Naive thymus-derived CD4-positive, alpha-beta T cell (primary cell): ENCODE results near the gene PIEZO2. TPM values are rescaled to one million over a fixed set of nuclear protein-coding genes. Genes with fewer than 3 reads are reported as not detected.

Experiments
- ATAC-seq: fragments of 150-1000 bp; cut with Tn5 transposase; 2 replicates; pipeline ENCODE4 v1.10.0; 2021; ENCODE audit warnings: mild to moderate bottlenecking, moderate library complexity
- CTCF ChIA-PET: fragments of 350-600 bp; sonication (Branson Sonifier 250); formaldehyde crosslinking; loops from one replicate; lab custom pipeline; 2021; ENCODE audit warnings: antibody characterized with exemption; lab: Charles Lee
- POLR2A ChIA-PET: fragments of 350-600 bp; sonication (Branson Sonifier 250); formaldehyde crosslinking; loops from one replicate; lab custom pipeline; 2021; ENCODE audit warnings: antibody characterized with exemption, inconsistent platforms; lab: Charles Lee
- DNase-seq, 9 donors: peaks; one replicate each; pipeline versions ENCODE4 v3.0.0 to v3.0.0-alpha.2; 2020 to 2022; ENCODE audit warnings: mixed read lengths in 1 of 9
- H3K27ac ChIP-seq: one replicate; pipeline ENCODE4 v1.7.0; 2013; ENCODE audit warnings: mild to moderate bottlenecking, low read depth, low read length, moderate library complexity
- H3K27me3 ChIP-seq, 2 donors: one replicate each; pipeline ENCODE4 v1.7.0; 2013; ENCODE audit warnings: low read length in 2 of 2, mild to moderate bottlenecking in 2 of 2, moderate library complexity in 2 of 2; ENCODE audit not compliant: control insufficient read depth in 2 of 2, insufficient read depth in 2 of 2
- H3K36me3 ChIP-seq, 3 experiments: 1 replicate in 2 of 3; 2 replicates in 1 of 3; pipeline ENCODE4 v1.7.0; 2013; ENCODE audit warnings: low read length in 3 of 3, mild to moderate bottlenecking in 3 of 3, moderate library complexity in 1 of 3; ENCODE audit not compliant: insufficient read depth in 3 of 3, control insufficient read depth in 2 of 3
- H3K4me1 ChIP-seq, 2 donors: one replicate each; pipeline ENCODE4 v1.7.0; 2013; ENCODE audit warnings: low read length in 2 of 2, mild to moderate bottlenecking in 2 of 2, moderate library complexity in 1 of 2; ENCODE audit not compliant: control insufficient read depth in 2 of 2, insufficient read depth in 2 of 2
- H3K4me3 ChIP-seq: 2 replicates; pipeline ENCODE4 v1.7.0; 2013; ENCODE audit warnings: mild to moderate bottlenecking, low read length
- H3K9me3 ChIP-seq, 3 experiments: 1 replicate in 2 of 3; 2 replicates in 1 of 3; pipeline ENCODE4 v1.7.0; 2013; ENCODE audit warnings: low read length in 3 of 3; ENCODE audit not compliant: control insufficient read depth in 2 of 3
- H3K27ac Mint-ChIP-seq, 9 donors: one replicate each; pipeline ENCODE4 v1.8.0; 2020 to 2022; ENCODE audit warnings: mixed read lengths in 9 of 9, mild to moderate bottlenecking in 8 of 9, moderate library complexity in 5 of 9, inconsistent platforms in 2 of 9
- H3K27me3 Mint-ChIP-seq, 5 donors: one replicate each; pipeline ENCODE4 v1.8.0; 2021 to 2022; ENCODE audit warnings: mixed read lengths in 5 of 5, mild to moderate bottlenecking in 1 of 5
- H3K36me3 Mint-ChIP-seq, 5 donors: one replicate each; pipeline ENCODE4 v1.8.0; 2020 to 2022; ENCODE audit warnings: mixed read lengths in 5 of 5, mild to moderate bottlenecking in 3 of 5, inconsistent platforms in 1 of 5
- H3K4me1 Mint-ChIP-seq, 7 donors: one replicate each; pipeline ENCODE4 v1.8.0; 2020 to 2022; ENCODE audit warnings: mixed read lengths in 7 of 7, mild to moderate bottlenecking in 3 of 7, inconsistent platforms in 1 of 7
- H3K4me3 Mint-ChIP-seq, 10 donors: one replicate each; pipeline ENCODE4 v1.8.0; 2020 to 2022; ENCODE audit warnings: mild to moderate bottlenecking in 10 of 10, mixed read lengths in 10 of 10, moderate library complexity in 6 of 10, inconsistent platforms in 2 of 10
- H3K9me3 Mint-ChIP-seq, 11 donors: one replicate each; pipeline ENCODE4 v1.8.0; 2020 to 2022; ENCODE audit warnings: mixed read lengths in 11 of 11, mild to moderate bottlenecking in 4 of 11, inconsistent platforms in 1 of 11, moderate library complexity in 1 of 11
- intact Hi-C, 2 donors: fragments of 100-400 bp; cut with micrococcal nuclease; formaldehyde crosslinking; loops; one replicate each; pipeline ENCODE4 v1.15.1; 2023
- polyA plus RNA-seq, 2 donors: library from polyadenylated mRNA; unstranded; fragments of 300-500 nt; fragmentation: Illumina TruSeq; gene quantifications; one replicate each; pipeline ENCODE4 v1.2.3, GENCODE V29; 2021
- total RNA-seq, 6 experiments: library from RNA in 5 of 6; stranded (reverse) in 5 of 6; gene quantifications; 1 replicate in 5 of 6; 2 replicates in 1 of 6; pipeline ENCODE4 v1.2.3 and lab custom pipeline; 2021 to 2026

PIEZO2 gene
- total and polyA plus RNA-seq, 7 experiments from 2014 or later, result not detected

- Mint-ChIP-seq H3K9me3 (peaks cover 0 to 7% (median 0%) of the 10 kb centered on the region in 11 donors), H3K27ac (no peak overlapping the region), H3K4me1 (no peaks in the 10 kb centered on the region), H3K27me3 (peaks cover 3 to 41% (median 18%) of the 10 kb centered on the region in 5 donors), H3K4me3 (peak overlapping the region in 1 of 10 donors; percentile 30), H3K36me3 (no peaks in the 10 kb centered on the region)
- H3K27me3 ChIP-seq, result no peaks in the 10 kb centered on the region
- POLR2A ChIA-PET, result no interaction called here
- no peak overlapping the region for H3K4me3 ChIP-seq
- intact Hi-C loops, result no loop called here
- CTCF ChIA-PET, result no interaction called here
- peak; percentile 10 for ATAC-seq
- no peaks in the 10 kb centered on the region for H3K36me3 ChIP-seq
- H3K4me1 ChIP-seq, result no peaks in the 10 kb centered on the region
- H3K9me3 ChIP-seq, result no peaks in the 10 kb centered on the region
- H3K27ac ChIP-seq, result no peak overlapping the region
- DNase-seq, result no peak
Measured at GRCh38 chr18:10726198-10727068, 422.9 kb downstream of the PIEZO2 start.

DNA sequence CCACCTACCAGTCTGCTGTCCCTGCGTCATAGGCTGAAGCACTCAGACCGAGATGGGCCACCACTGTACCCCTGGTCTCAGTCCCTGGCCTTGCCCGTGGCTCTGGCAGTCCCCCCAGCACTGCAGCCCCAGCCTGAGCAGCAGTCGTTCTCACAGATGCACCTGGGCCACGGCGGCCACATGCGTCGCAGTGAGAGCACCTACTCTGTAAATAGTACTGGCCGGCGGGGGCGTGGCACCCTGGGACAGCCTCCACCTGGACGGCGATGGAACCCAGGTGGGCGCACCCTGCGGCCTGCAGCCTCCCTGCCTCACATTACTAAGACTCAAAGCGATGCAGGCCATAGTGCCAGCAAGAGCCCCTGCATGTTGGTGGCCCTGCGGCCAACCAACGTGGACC is 424.7 kb downstream of the PIEZO2 start:
- CTCF ChIA-PET, result no interaction called here
- no peak overlapping the region for H3K27ac ChIP-seq
- no peak overlapping the region for H3K27ac Mint-ChIP-seq
- peaks cover 0 to 44% (median 15%) of the 10 kb centered on the region in 5 donors for H3K27me3 Mint-ChIP-seq
- no peaks in the 10 kb centered on the region for H3K27me3 ChIP-seq
- H3K4me1 Mint-ChIP-seq, result no peaks in the 10 kb centered on the region
- no peaks in the 10 kb centered on the region for H3K36me3 Mint-ChIP-seq
- POLR2A ChIA-PET, result no interaction called here
- no peak for ATAC-seq
- no peaks in the 10 kb centered on the region for H3K4me1 ChIP-seq
- intact Hi-C loops, result no loop called here
- no peak for DNase-seq
- H3K4me3 ChIP-seq, result no peak overlapping the region
- H3K9me3 ChIP-seq, result no peaks in the 10 kb centered on the region
- H3K4me3 Mint-ChIP-seq, result no peak overlapping the region
- no peaks in the 10 kb centered on the region for H3K36me3 ChIP-seq
- peaks cover 0 to 7% (median 0%) of the 10 kb centered on the region in 11 donors for H3K9me3 Mint-ChIP-seq

DNA sequence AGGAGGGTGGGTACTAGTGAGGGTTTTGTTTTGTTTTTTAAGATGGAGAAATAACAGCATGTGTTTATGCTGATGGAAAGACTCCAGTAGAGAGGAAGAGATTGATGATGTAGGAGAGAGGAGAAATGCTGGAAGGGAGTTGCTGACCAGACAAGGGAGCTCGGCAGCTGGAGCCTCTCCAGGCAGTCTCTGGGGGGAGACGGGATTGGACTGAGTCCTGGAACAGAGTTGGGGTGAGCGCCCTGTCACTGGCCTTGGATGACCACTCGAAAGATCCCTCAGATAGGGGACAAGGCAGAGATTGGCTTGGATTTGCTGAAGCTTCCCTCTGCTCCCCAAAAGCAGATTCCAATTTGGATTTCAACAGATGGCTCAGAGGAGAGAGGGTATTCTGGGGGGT is 425.9 kb downstream of the PIEZO2 start:
- ATAC-seq (no peak), DNase-seq (no peak)
- Mint-ChIP-seq H3K27ac (no peak overlapping the region), H3K9me3 (peaks cover 0 to 7% (median 0%) of the 10 kb centered on the region in 11 donors), H3K27me3 (peaks cover 0 to 44% (median 15%) of the 10 kb centered on the region in 5 donors), H3K4me3 (no peak overlapping the region), H3K4me1 (no peaks in the 10 kb centered on the region), H3K36me3 (no peaks in the 10 kb centered on the region)
- H3K4me1 ChIP-seq, result no peaks in the 10 kb centered on the region
- H3K27ac ChIP-seq, result no peak overlapping the region
- no peaks in the 10 kb centered on the region for H3K27me3 ChIP-seq
- no peak overlapping the region for H3K4me3 ChIP-seq
- ChIA-PET CTCF (no interaction called here), POLR2A (interaction anchor here (0.7 kb wide), 1 partner anchor 210 kb away, joined by 3 read pairs; no protein-coding TSS in a partner anchor)
- H3K36me3 ChIP-seq, result no peaks in the 10 kb centered on the region
- H3K9me3 ChIP-seq, result no peaks in the 10 kb centered on the region
- intact Hi-C loops, result no loop called here

DNA sequence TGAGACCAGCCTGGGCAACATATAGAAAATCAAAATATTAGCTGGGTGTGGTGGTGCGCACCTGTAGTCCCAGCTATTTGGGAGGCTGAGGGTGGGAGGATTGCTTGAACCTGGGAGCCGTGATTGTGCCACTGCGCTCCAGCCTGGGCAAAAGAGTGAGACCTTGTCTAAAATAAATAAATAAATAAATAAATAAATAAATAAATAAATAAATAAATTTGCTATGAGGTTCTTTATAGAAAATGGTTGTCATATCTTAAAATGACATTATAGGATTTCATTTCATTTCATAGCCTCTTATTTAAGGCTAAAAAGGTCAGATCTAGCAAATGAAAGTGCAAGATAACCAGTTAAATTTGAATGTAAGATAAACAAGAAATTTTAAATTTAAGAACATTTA is 430.6 kb downstream of the PIEZO2 start:
- no peaks in the 10 kb centered on the region for H3K27me3 ChIP-seq
- Mint-ChIP-seq H3K4me3 (no peak overlapping the region), H3K27ac (no peak overlapping the region), H3K36me3 (no peaks in the 10 kb centered on the region), H3K9me3 (peaks cover 0 to 3% (median 0%) of the 10 kb centered on the region in 11 donors), H3K4me1 (no peaks in the 10 kb centered on the region), H3K27me3 (peaks cover 0 to 20% (median 4%) of the 10 kb centered on the region in 5 donors)
- ATAC-seq (no peak), DNase-seq (no peak)
- H3K9me3 ChIP-seq, result no peaks in the 10 kb centered on the region
- no peaks in the 10 kb centered on the region for H3K4me1 ChIP-seq
- intact Hi-C loops, result no loop called here
- H3K36me3 ChIP-seq, result no peaks in the 10 kb centered on the region
- no peak overlapping the region for H3K27ac ChIP-seq
- CTCF ChIA-PET, result no interaction called here
- H3K4me3 ChIP-seq, result no peak overlapping the region
- POLR2A ChIA-PET, result no interaction called here

GRCh38 chr18:10715791-10716190 is 433.6 kb downstream of the PIEZO2 start:
- ATAC-seq (no peak), DNase-seq (no peak)
- CTCF ChIA-PET, result no interaction called here
- Mint-ChIP-seq H3K4me3 (no peak overlapping the region), H3K9me3 (no peaks in the 10 kb centered on the region), H3K27me3 (peaks cover 0 to 5% (median 0%) of the 10 kb centered on the region in 5 donors), H3K4me1 (no peaks in the 10 kb centered on the region), H3K27ac (no peak overlapping the region), H3K36me3 (no peaks in the 10 kb centered on the region)
- H3K9me3 ChIP-seq, result no peaks in the 10 kb centered on the region
- H3K4me1 ChIP-seq, result no peaks in the 10 kb centered on the region
- no peaks in the 10 kb centered on the region for H3K36me3 ChIP-seq
- no peak overlapping the region for H3K27ac ChIP-seq
- no peaks in the 10 kb centered on the region for H3K27me3 ChIP-seq
- POLR2A ChIA-PET, result no interaction called here
- intact Hi-C loops, result no loop called here
- H3K4me3 ChIP-seq, result no peak overlapping the region

- no peaks in the 10 kb centered on the region for H3K9me3 ChIP-seq
- H3K4me3 ChIP-seq, result no peak overlapping the region
- CTCF ChIA-PET, result no interaction called here
- no peak overlapping the region for H3K27ac ChIP-seq
- ATAC-seq (no peak), DNase-seq (no peak)
- H3K27ac Mint-ChIP-seq, result no peak overlapping the region
- H3K9me3 Mint-ChIP-seq, result no peaks in the 10 kb centered on the region
- no peaks in the 10 kb centered on the region for H3K36me3 Mint-ChIP-seq
- H3K27me3 Mint-ChIP-seq, result peaks cover 0 to 10% (median 0%) of the 10 kb centered on the region in 5 donors
- H3K27me3 ChIP-seq, result no peaks in the 10 kb centered on the region
- intact Hi-C loops, result no loop called here
- no peaks in the 10 kb centered on the region for H3K36me3 ChIP-seq
- no peaks in the 10 kb centered on the region for H3K4me1 ChIP-seq
- H3K4me3 Mint-ChIP-seq, result no peak overlapping the region
- POLR2A ChIA-PET, result no interaction called here
- no peaks in the 10 kb centered on the region for H3K4me1 Mint-ChIP-seq
Measured at GRCh38 chr18:10713409-10713808, 436.0 kb downstream of the PIEZO2 start.

- intact Hi-C loops, result no loop called here
- H3K9me3 Mint-ChIP-seq, result no peaks in the 10 kb centered on the region
- Histone ChIP-seq H3K4me1 (no peaks in the 10 kb centered on the region), H3K4me3 (no peak overlapping the region), H3K27me3 (no peaks in the 10 kb centered on the region), H3K36me3 (no peaks in the 10 kb centered on the region), H3K9me3 (no peaks in the 10 kb centered on the region), H3K27ac (no peak overlapping the region)
- H3K36me3 Mint-ChIP-seq, result no peaks in the 10 kb centered on the region
- peaks cover 0 to 12% (median 5%) of the 10 kb centered on the region in 5 donors for H3K27me3 Mint-ChIP-seq
- POLR2A ChIA-PET, result no interaction called here
- no peaks in the 10 kb centered on the region for H3K4me1 Mint-ChIP-seq
- CTCF ChIA-PET, result no interaction called here
- no peak for DNase-seq
- no peak overlapping the region for H3K4me3 Mint-ChIP-seq
- no peak for ATAC-seq
- H3K27ac Mint-ChIP-seq, result no peak overlapping the region
Measured at GRCh38 chr18:10707294-10707693, 442.1 kb downstream of the PIEZO2 start.
